Choroid plexus epithelial cell (primary cell): ENCODE results near the gene PTPRH.

Experiments used
- DNase-seq: peaks from one replicate; pipeline ENCODE4 v3.0.0-alpha.2; 2010; ENCODE audit warnings: low read depth
- H3K4me3 ChIP-seq: 2 replicates; pipeline ENCODE4 v1.5.1; 2011; ENCODE audit warnings: low read depth, mild to moderate bottlenecking, control low read depth, low read length, moderate library complexity
- CTCF ChIP-seq: conservative IDR thresholded peaks from 2 replicates; pipeline ENCODE4 v1.5.1; 2011; ENCODE audit warnings: low read depth, mild to moderate bottlenecking, control low read depth, inconsistent platforms, low read length, moderate library complexity

The PTPRH gene

DNA sequence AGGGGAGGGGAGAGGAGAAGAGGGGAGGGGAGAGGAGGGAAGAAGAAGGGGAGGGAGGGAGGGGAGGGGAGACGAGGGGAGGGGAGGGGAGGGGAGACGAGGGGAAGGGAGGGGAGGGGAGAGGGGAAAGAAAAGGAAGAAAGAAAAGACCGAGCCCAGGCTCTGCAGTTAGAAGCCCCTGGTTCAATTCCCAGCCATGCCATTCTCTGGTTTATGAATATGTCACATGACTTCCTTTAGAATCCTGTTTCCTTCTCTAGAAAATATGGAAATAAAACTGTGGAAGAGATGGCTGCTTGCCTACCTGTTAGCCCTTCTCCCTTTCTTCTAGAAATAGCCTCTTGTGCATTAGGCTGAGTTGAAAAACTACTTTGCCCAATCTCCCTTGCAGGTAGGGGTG lies 74.6 kb downstream of the PTPRH start:
- TF ChIP-seq CTCF: no peak
- H3K4me3 ChIP-seq: no peak overlapping the region
- no peak for DNase-seq

- no peak for DNase-seq
- TF ChIP-seq CTCF: no peak
- no peak overlapping the region for H3K4me3 ChIP-seq
These were observed 75.5 kb downstream of the PTPRH start for GRCh38 chr19:55133639-55134444.

- TF ChIP-seq CTCF: peak; percentile 40
- H3K4me3 ChIP-seq: no peak overlapping the region
- DNase-seq: no peak
These were observed 76.7 kb downstream of the PTPRH start for GRCh38 chr19:55132453-55133129.

DNA sequence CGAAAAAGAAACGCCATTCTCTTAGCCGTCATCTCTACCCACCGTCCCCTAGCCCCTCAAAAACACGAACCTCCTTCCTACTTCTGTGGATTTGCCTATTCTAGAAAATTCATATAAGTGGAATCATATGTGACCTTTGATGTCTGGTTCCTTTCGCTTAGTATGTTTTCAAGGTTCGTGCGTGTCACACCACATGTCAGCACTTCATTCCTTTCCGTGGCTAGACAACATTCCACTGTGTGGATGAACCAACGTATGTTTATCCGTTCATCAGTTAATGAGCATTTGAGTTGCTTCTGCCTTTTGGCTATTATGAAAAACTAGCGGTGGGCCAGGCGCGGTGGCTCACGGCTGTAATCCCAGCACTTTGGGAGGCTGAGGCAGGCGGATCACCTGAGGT lies 77.9 kb downstream of the PTPRH start:
- DNase-seq: no peak
- TF ChIP-seq CTCF: no peak

More for the DNA sequence above, 77.9 kb downstream of the PTPRH start:
- no peak overlapping the region for H3K4me3 ChIP-seq
